ENCODE results near the gene RHEX.

- TF ChIP-seq, protein P1, sequence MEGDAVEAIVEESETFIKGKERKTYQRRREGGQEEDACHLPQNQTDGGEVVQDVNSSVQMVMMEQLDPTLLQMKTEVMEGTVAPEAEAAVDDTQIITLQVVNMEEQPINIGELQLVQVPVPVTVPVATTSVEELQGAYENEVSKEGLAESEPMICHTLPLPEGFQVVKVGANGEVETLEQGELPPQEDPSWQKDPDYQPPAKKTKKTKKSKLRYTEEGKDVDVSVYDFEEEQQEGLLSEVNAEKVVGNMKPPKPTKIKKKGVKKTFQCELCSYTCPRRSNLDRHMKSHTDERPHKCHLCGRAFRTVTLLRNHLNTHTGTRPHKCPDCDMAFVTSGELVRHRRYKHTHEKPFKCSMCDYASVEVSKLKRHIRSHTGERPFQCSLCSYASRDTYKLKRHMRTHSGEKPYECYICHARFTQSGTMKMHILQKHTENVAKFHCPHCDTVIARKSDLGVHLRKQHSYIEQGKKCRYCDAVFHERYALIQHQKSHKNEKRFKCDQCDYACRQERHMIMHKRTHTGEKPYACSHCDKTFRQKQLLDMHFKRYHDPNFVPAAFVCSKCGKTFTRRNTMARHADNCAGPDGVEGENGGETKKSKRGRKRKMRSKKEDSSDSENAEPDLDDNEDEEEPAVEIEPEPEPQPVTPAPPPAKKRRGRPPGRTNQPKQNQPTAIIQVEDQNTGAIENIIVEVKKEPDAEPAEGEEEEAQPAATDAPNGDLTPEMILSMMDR (conservative IDR thresholded peaks at IDR 0.05): no peak
- TF ChIP-seq ZFX (IDR thresholded peaks at IDR 0.05): no peak
Observed at GRCh38 chr1:206074839-206075238, 21.9 kb downstream of the RHEX start.
